Measurements from ENCODE around the gene BIN1. TPM values are rescaled to one million over a fixed set of nuclear protein-coding genes. Genes with fewer than 3 reads are reported as not detected.

Gene BIN1
- polyA plus RNA-seq, 1 donor (not counting 4 experiments of a cell fraction or from before 2014, with no cell fraction given), result 5.4 TPM

DNA sequence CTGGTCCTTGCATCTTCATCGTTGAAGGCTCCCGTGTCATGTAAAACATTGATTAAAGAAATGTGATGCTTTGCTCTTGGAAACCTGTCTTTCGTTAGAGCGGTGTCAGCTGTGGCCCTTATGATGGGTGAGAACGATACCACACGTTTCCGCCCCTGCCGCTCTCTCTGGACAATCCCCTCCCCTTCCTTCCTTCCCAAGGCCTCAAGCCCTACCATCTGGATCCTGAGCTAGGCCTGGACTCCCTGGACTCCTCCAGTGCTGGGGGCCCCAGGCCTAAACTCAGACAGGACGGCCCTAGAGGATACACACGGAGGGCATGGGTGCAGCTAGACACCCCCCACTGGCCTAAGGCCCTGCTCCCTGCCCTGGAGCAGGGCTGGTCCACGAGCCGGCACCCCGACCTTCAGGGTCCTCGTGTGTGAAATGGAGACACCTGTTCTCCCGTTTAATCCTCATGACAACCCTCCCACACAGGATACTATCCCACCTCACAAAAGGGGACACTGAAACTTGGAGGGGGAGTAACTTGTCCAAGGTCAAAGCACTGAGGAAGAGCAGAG is 13.2 kb downstream of the BIN1 start:
- H3K79me2 ChIP-seq (ENCODE audit: control insufficient read depth, insufficient read depth, low read length), result no peaks in the 10 kb centered on the region
- no peak for DNase-seq (ENCODE audit: low read depth, low spot score)
- no peak overlapping the region for H3K4me2 ChIP-seq (ENCODE audit: control insufficient read depth, extremely low read depth, insufficient read depth, low read depth, low read length)
- no peaks in the 10 kb centered on the region for H3K9me3 ChIP-seq (ENCODE audit: control insufficient read depth, low read depth, low read length)
- no peaks in the 10 kb centered on the region for H3K27me3 ChIP-seq (ENCODE audit: control insufficient read depth, extremely low read depth, insufficient read depth, low read length)
- H3K4me3 ChIP-seq (ENCODE audit: control insufficient read depth in 2 of 3, extremely low read depth in 1 of 3, insufficient read depth in 2 of 3, low read depth in 1 of 3, low read length in 3 of 3), result no peak overlapping the region
- no peak overlapping the region for H3K27ac ChIP-seq (ENCODE audit: control insufficient read depth, insufficient read depth, low read length)
- H3K4me1 ChIP-seq (ENCODE audit: control insufficient read depth, extremely low read depth, insufficient read depth, low read length), result peaks cover 5% of the 10 kb centered on the region
- H2AFZ ChIP-seq (ENCODE audit: control insufficient read depth, low read length), result no peak overlapping the region
- TF ChIP-seq, protein P1, sequence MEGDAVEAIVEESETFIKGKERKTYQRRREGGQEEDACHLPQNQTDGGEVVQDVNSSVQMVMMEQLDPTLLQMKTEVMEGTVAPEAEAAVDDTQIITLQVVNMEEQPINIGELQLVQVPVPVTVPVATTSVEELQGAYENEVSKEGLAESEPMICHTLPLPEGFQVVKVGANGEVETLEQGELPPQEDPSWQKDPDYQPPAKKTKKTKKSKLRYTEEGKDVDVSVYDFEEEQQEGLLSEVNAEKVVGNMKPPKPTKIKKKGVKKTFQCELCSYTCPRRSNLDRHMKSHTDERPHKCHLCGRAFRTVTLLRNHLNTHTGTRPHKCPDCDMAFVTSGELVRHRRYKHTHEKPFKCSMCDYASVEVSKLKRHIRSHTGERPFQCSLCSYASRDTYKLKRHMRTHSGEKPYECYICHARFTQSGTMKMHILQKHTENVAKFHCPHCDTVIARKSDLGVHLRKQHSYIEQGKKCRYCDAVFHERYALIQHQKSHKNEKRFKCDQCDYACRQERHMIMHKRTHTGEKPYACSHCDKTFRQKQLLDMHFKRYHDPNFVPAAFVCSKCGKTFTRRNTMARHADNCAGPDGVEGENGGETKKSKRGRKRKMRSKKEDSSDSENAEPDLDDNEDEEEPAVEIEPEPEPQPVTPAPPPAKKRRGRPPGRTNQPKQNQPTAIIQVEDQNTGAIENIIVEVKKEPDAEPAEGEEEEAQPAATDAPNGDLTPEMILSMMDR (optimal IDR thresholded peaks at IDR 0.05 in 1 of 3, IDR thresholded peaks at IDR 0.05 in 1 of 3, conservative IDR thresholded peaks at IDR 0.05 in 1 of 3; ENCODE audit: extremely low read depth in 1 of 3, insufficient read depth in 2 of 3, low read length in 3 of 3), result no peak
- no peak for TF ChIP-seq EZH2 (IDR thresholded peaks at IDR 0.05; ENCODE audit: low read length)
- no peaks in the 10 kb centered on the region for H4K20me1 ChIP-seq (ENCODE audit: control insufficient read depth, extremely low read depth, insufficient read depth, low read length)
- no peaks in the 10 kb centered on the region for H3K36me3 ChIP-seq (ENCODE audit: control insufficient read depth in 2 of 2, extremely low read depth in 1 of 2, insufficient read depth in 2 of 2, low read length in 2 of 2)
- dilution Hi-C loops (cut with MboI; ENCODE audit: extremely low pct_ligation_motif_present, low sequenced_read_pairs), result no loop called here
- no peaks in the 10 kb centered on the region for H3K9me1 ChIP-seq (ENCODE audit: control insufficient read depth, extremely low read depth, insufficient read depth, low read length)
- no peak for FAIRE-seq
- H3K9ac ChIP-seq (ENCODE audit: control insufficient read depth, extremely low read depth, insufficient read depth, low read length), result no peak overlapping the region

DNA sequence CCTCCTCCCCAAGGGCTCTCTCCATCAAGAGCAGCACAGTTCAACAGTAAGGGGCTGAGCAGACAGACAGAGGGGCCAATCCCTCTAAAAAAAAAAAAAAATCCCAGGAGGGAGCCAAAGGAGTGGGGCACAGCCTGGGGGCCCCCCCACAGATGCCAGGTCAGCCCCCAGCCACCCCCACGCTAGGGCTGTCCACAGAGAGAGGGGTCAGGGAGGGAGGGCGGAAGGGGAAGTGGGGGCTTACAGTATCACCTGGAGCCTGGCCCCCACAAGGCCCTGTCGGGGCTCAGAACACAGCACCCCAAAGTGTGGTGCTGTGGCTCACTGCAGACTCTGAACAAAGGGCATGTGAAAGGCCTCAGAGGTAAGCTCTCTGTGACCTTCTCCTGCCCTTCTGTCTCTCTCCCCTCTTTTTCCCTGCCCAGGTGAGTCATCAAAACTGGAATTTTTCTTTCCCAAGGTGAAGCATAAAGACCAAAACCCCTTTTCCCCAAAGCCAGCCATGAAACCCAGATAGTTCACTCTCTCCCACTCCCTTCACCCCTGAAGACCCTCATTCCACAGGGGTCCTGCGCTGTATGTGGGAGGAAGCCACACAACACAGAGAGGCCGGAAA is 13.9 kb downstream of the BIN1 start:
- no peak overlapping the region for H2AFZ ChIP-seq (ENCODE audit: control insufficient read depth, low read length)
- H3K9me3 ChIP-seq (ENCODE audit: control insufficient read depth, low read depth, low read length), result no peaks in the 10 kb centered on the region
- H3K4me3 ChIP-seq (ENCODE audit: control insufficient read depth in 2 of 3, extremely low read depth in 1 of 3, insufficient read depth in 2 of 3, low read depth in 1 of 3, low read length in 3 of 3), result no peak overlapping the region
- H3K4me1 ChIP-seq (ENCODE audit: control insufficient read depth, extremely low read depth, insufficient read depth, low read length), result peaks cover 5% of the 10 kb centered on the region
- FAIRE-seq (no peak), DNase-seq (ENCODE audit: low read depth, low spot score) (no peak)
- H3K27me3 ChIP-seq (ENCODE audit: control insufficient read depth, extremely low read depth, insufficient read depth, low read length), result no peaks in the 10 kb centered on the region
- H3K4me2 ChIP-seq (ENCODE audit: control insufficient read depth, extremely low read depth, insufficient read depth, low read depth, low read length), result no peak overlapping the region
- H3K9me1 ChIP-seq (ENCODE audit: control insufficient read depth, extremely low read depth, insufficient read depth, low read length), result no peaks in the 10 kb centered on the region
- H3K79me2 ChIP-seq (ENCODE audit: control insufficient read depth, insufficient read depth, low read length), result no peaks in the 10 kb centered on the region
- no peak overlapping the region for H3K9ac ChIP-seq (ENCODE audit: control insufficient read depth, extremely low read depth, insufficient read depth, low read length)
- no peaks in the 10 kb centered on the region for H4K20me1 ChIP-seq (ENCODE audit: control insufficient read depth, extremely low read depth, insufficient read depth, low read length)
- no peak overlapping the region for H3K27ac ChIP-seq (ENCODE audit: control insufficient read depth, insufficient read depth, low read length)
- no peak for TF ChIP-seq EZH2 (IDR thresholded peaks at IDR 0.05; ENCODE audit: low read length)
- TF ChIP-seq, protein P1 (optimal IDR thresholded peaks at IDR 0.05 in 1 of 3, IDR thresholded peaks at IDR 0.05 in 1 of 3, conservative IDR thresholded peaks at IDR 0.05 in 1 of 3; ENCODE audit: extremely low read depth in 1 of 3, insufficient read depth in 2 of 3, low read length in 3 of 3), result no peak
- dilution Hi-C loops (cut with MboI; ENCODE audit: extremely low pct_ligation_motif_present, low sequenced_read_pairs), result no loop called here
- no peaks in the 10 kb centered on the region for H3K36me3 ChIP-seq (ENCODE audit: control insufficient read depth in 2 of 2, extremely low read depth in 1 of 2, insufficient read depth in 2 of 2, low read length in 2 of 2)
